HG03460 (cell line): ENCODE data around the gene CHAF1B.
A peak's percentile ranks its signal among the peaks of the same experiment; 100 is the strongest.
"Not testable (repeated sequence)": the region's sequence is repeated elsewhere in the genome, so short reads cannot be mapped to it uniquely, and the experiment has no call there.

Experiments
- ATAC-seq: cut with Tn5 transposase; IDR thresholded peaks from one replicate; pipeline ENCODE4 v1.9.1; 2021; ENCODE audit not compliant: unreplicated experiment

The CHAF1B gene

GRCh38 chr21:36385233-36386030 lies at the start of gene CHAF1B:
CHAF1B (plus strand) TSS chr21:36385392; CDS start chr21:36386137, 745 bp downstream.
- ATAC-seq, result peak; percentile 82

- no peak for ATAC-seq
Observed at GRCh38 chr21:36337099-36337509, 48.1 kb upstream of the CHAF1B start.

- ATAC-seq, result no peak
Observed at GRCh38 chr21:36338975-36339374, 46.2 kb upstream of the CHAF1B start.

GRCh38 chr21:36342581-36342980 lies 42.6 kb upstream of the CHAF1B start:
- ATAC-seq, result not testable (repeated sequence)

GRCh38 chr21:36344931-36345330 lies 40.3 kb upstream of the CHAF1B start:
- no peak for ATAC-seq

- ATAC-seq, result no peak
Observed at GRCh38 chr21:36347278-36347961, 37.8 kb upstream of the CHAF1B start.

GRCh38 chr21:36347962-36348328 lies 37.2 kb upstream of the CHAF1B start:
- no peak for ATAC-seq

- no peak for ATAC-seq
Observed at GRCh38 chr21:36349315-36349714, 35.9 kb upstream of the CHAF1B start.

- ATAC-seq, result no peak
Observed at GRCh38 chr21:36350282-36350910, 34.8 kb upstream of the CHAF1B start.

GRCh38 chr21:36354918-36355680 lies 30.1 kb upstream of the CHAF1B start:
- no peak for ATAC-seq

- ATAC-seq, result no peak
Observed at GRCh38 chr21:36355868-36356267, 29.3 kb upstream of the CHAF1B start.

GRCh38 chr21:36359185-36359584 lies 26.0 kb upstream of the CHAF1B start:
- ATAC-seq, result no peak

GRCh38 chr21:36369064-36369685 lies 16.0 kb upstream of the CHAF1B start:
- ATAC-seq, result no peak

- ATAC-seq, result no peak
Observed at GRCh38 chr21:36375994-36376393, 9.2 kb upstream of the CHAF1B start.

GRCh38 chr21:36377391-36377842 lies 7.8 kb upstream of the CHAF1B start:
- ATAC-seq, result no peak

GRCh38 chr21:36379251-36379650 lies 5.9 kb upstream of the CHAF1B start:
- ATAC-seq, result no peak

GRCh38 chr21:36381841-36382589 lies 3.2 kb upstream of the CHAF1B start:
- no peak for ATAC-seq

GRCh38 chr21:36382722-36383121 lies 2.5 kb upstream of the CHAF1B start:
- ATAC-seq, result not testable (repeated sequence)

- no peak for ATAC-seq
Observed at GRCh38 chr21:36384885-36385232, 333 bp upstream of the CHAF1B start.

- ATAC-seq, result no peak
Observed at GRCh38 chr21:36386031-36386642, 945 bp downstream of the CHAF1B start.
